ENCODE measurements around the gene TTC28. TPM values are rescaled to one million over a fixed set of nuclear protein-coding genes. Genes with fewer than 3 reads are reported as not detected.
A peak's percentile ranks its signal among the peaks of the same experiment; 100 is the strongest.

TTC28 gene
- total and polyA plus RNA-seq, 2 donors (not counting 1 experiment from before 2014, with no cell fraction given) = 8.2 to 31.4 TPM

GRCh38 chr22:28120691-28121592 is 558.7 kb downstream of the TTC28 start:
- H3K4me2 ChIP-seq (ENCODE audit: extremely low read depth, insufficient read depth, low read length) = no peak overlapping the region
- no peaks in the 10 kb centered on the region for H3K9me3 ChIP-seq (ENCODE audit: control insufficient read depth, insufficient read depth, low read depth, low read length)
- H3K4me1 ChIP-seq (ENCODE audit: control insufficient read depth, extremely low read depth, insufficient read depth, low read length) = peaks cover 8% of the 10 kb centered on the region
- no peaks in the 10 kb centered on the region for H3K27me3 ChIP-seq (ENCODE audit: control insufficient read depth, insufficient read depth, low read length)
- no peak overlapping the region for H3K4me3 ChIP-seq (replicated peaks in 1 of 4; ENCODE audit: control extremely low read depth in 1 of 4, insufficient read depth in 1 of 4, low read depth in 3 of 4, low read length in 4 of 4)
- no peak overlapping the region for H3K9ac ChIP-seq (ENCODE audit: insufficient read depth, low read length)
- no peaks in the 10 kb centered on the region for H4K20me1 ChIP-seq (ENCODE audit: control insufficient read depth, extremely low read depth, insufficient read depth, low read length)
- H3K79me2 ChIP-seq (ENCODE audit: control insufficient read depth, insufficient read depth, low read length) = no peaks in the 10 kb centered on the region
- no peak overlapping the region for H3K27ac ChIP-seq (ENCODE audit: insufficient read depth, low read length)
- no peak for TF ChIP-seq EZH2 (IDR thresholded peaks at IDR 0.05; ENCODE audit: low read length, missing control alignments)
- TF ChIP-seq CTCF (conservative IDR thresholded peaks at IDR 0.05 in 1 of 2, IDR thresholded peaks at IDR 0.05 in 1 of 2; ENCODE audit: low read depth in 1 of 2, low read length in 2 of 2) = no peak
- DNase-seq (ENCODE audit: low read depth in 2 of 2) = no peak
- H3K36me3 ChIP-seq (ENCODE audit: control insufficient read depth, insufficient read depth, low read length) = no peaks in the 10 kb centered on the region
- no peak overlapping the region for H2AFZ ChIP-seq (ENCODE audit: low read length)

GRCh38 chr22:28118957-28119631 is 560.5 kb downstream of the TTC28 start:
- TF ChIP-seq EZH2 (IDR thresholded peaks at IDR 0.05; ENCODE audit: low read length, missing control alignments) (no peak), CTCF (conservative IDR thresholded peaks at IDR 0.05 in 1 of 2, IDR thresholded peaks at IDR 0.05 in 1 of 2; ENCODE audit: low read depth in 1 of 2, low read length in 2 of 2) (no peak)
- Histone ChIP-seq H3K79me2 (ENCODE audit: control insufficient read depth, insufficient read depth, low read length) (no peaks in the 10 kb centered on the region), H3K4me1 (ENCODE audit: control insufficient read depth, extremely low read depth, insufficient read depth, low read length) (peaks cover 11% of the 10 kb centered on the region), H3K4me3 (replicated peaks in 1 of 4; ENCODE audit: control extremely low read depth in 1 of 4, insufficient read depth in 1 of 4, low read depth in 3 of 4, low read length in 4 of 4) (no peak overlapping the region), H3K9me3 (ENCODE audit: control insufficient read depth, insufficient read depth, low read depth, low read length) (no peaks in the 10 kb centered on the region), H3K9ac (ENCODE audit: insufficient read depth, low read length) (no peak overlapping the region), H2AFZ (ENCODE audit: low read length) (no peak overlapping the region), H3K36me3 (ENCODE audit: control insufficient read depth, insufficient read depth, low read length) (no peaks in the 10 kb centered on the region), H4K20me1 (ENCODE audit: control insufficient read depth, extremely low read depth, insufficient read depth, low read length) (no peaks in the 10 kb centered on the region), H3K27ac (ENCODE audit: insufficient read depth, low read length) (no peak overlapping the region), H3K27me3 (ENCODE audit: control insufficient read depth, insufficient read depth, low read length) (no peaks in the 10 kb centered on the region), H3K4me2 (ENCODE audit: extremely low read depth, insufficient read depth, low read length) (no peak overlapping the region)
- DNase-seq (ENCODE audit: low read depth in 2 of 2) = no peak

- H3K4me1 ChIP-seq (ENCODE audit: control insufficient read depth, extremely low read depth, insufficient read depth, low read length) = peaks cover 26% of the 10 kb centered on the region
Measured at GRCh38 chr22:28116219-28116673, 563.4 kb downstream of the TTC28 start.

More at GRCh38 chr22:28116219-28116673, 563.4 kb downstream of the TTC28 start:
- no peak for TF ChIP-seq EZH2 (IDR thresholded peaks at IDR 0.05; ENCODE audit: low read length, missing control alignments)
- no peak for TF ChIP-seq CTCF (conservative IDR thresholded peaks at IDR 0.05 in 1 of 2, IDR thresholded peaks at IDR 0.05 in 1 of 2; ENCODE audit: low read depth in 1 of 2, low read length in 2 of 2)
- H3K9me3 ChIP-seq (ENCODE audit: control insufficient read depth, insufficient read depth, low read depth, low read length) = no peaks in the 10 kb centered on the region
- H3K27me3 ChIP-seq (ENCODE audit: control insufficient read depth, insufficient read depth, low read length) = no peaks in the 10 kb centered on the region
- no peaks in the 10 kb centered on the region for H4K20me1 ChIP-seq (ENCODE audit: control insufficient read depth, extremely low read depth, insufficient read depth, low read length)
- H3K9ac ChIP-seq (ENCODE audit: insufficient read depth, low read length) = no peak overlapping the region
- peak overlapping the region; percentile 62 for H3K4me2 ChIP-seq (ENCODE audit: extremely low read depth, insufficient read depth, low read length)
- peak; percentile 42 to 99 for DNase-seq (ENCODE audit: low read depth in 2 of 2)
- no peaks in the 10 kb centered on the region for H3K79me2 ChIP-seq (ENCODE audit: control insufficient read depth, insufficient read depth, low read length)
- H3K4me3 ChIP-seq (replicated peaks in 1 of 4; ENCODE audit: control extremely low read depth in 1 of 4, insufficient read depth in 1 of 4, low read depth in 3 of 4, low read length in 4 of 4) = no peak overlapping the region
- peak overlapping the region; percentile 46 for H3K27ac ChIP-seq (ENCODE audit: insufficient read depth, low read length)
- no peak overlapping the region for H2AFZ ChIP-seq (ENCODE audit: low read length)
- H3K36me3 ChIP-seq (ENCODE audit: control insufficient read depth, insufficient read depth, low read length) = no peaks in the 10 kb centered on the region
